NCI-H526 treated with DMSO at 0.1 percent for 48 hours (cell line): Measurements from ENCODE around the gene NIPSNAP2.
"Not testable (repeated sequence)": the region's sequence is repeated elsewhere in the genome, so short reads cannot be mapped to it uniquely, and the experiment has no call there.

Source experiments
- DNase-seq: peaks from one replicate; lab custom pipeline; 2025; lab: John Stamatoyannopoulos, UW

Gene NIPSNAP2

DNA sequence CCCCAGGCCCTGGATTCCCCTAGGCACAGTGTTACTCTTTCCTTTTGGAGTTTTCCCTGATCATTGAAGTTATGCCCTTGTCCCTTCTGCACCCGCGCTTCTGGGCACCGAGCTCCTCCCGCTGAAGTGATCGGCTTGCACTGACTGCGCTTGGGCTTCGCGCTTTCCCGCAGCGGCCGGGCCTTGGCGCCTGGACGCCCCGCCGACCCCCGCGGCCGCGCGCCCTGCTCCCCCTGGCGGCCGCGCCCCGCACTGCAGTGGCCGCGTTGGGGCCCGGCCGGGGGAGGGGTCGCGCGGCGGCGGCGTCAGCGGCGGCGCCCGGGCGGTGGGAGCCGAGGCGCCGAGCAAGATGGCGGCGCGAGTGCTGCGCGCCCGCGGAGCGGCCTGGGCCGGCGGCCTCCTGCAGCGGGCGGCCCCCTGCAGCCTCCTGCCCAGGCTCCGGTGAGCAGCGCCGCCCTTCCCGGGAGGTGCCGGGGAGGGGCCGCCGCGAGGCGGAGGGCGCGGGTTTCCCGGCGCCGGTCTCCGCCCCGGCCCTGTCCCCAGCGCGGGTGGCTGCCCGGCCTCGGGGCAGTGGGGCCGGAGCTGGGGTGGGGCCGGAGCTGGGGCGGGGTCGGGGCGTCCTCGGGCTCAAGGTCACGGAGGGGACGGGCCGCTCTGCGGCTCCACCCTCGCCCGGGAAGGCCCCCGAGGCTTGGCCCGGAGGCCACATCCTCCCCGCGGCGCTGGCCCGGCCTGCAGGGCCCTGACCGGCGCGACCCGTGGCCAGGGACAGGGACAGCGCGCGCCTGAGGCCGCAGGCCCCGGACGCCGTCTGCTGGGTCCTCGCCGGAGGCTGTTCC, at the start of gene NIPSNAP2:
TSS of gene NIPSNAP2 (plus strand) at position 325 of the 839 bp plus-strand sequence. CDS start at position 350, 25 bp downstream.
- DNase-seq: peak; percentile 46

DNA sequence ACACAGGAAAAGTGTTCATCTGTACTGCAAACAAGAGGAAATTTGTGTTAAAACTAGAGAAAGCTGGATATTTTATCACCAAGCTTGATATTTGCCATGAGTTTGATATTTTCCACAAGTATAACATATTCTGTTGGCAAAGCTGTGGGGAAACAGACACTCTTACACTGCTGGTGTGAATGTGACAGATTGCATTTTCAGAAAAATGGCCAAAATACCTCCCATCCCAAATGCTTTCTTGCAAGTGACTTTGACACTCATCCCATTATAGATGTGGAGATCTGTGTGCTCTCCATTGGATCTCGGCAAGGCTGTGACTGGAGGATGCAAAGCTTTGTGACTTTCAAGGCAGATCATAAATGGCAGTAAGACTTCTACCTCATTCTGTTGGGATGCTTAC, 46.6 kb upstream of the NIPSNAP2 start:
- no peak for DNase-seq

DNA sequence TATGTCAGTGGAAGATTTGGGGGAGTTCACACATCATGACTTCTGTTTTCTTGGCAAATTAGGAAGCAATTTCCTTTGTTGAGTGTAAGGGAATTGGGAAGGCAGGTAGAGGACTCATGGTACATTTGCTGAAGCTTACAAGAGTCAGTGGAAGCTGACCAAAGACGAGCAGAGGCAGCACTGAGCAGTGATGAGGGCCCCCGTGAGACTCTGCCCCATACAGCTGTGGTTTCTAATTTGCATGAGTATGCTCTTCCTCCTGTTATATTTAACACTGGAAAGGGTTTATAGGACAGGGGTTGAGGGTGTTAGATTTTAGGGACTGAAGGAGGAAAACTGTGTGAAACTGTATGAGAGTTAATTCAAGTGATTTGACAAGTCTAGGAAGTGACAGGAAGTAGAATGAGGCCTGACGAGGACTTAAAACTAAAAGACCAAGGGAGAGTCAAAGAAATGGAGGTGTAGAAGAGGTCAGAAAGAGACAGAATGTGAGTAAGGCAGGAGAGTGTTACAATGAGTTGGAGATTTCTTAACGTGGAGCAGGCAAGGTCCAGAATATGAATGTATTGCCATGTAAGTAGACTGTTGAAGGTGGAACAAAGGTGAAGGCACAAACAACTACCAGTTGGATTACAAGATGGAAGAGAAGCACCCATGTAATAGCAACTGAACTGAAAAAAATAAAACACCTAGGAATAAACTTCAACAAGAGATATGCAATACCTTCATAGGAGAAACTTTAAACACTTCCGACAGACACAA, 36.2 kb upstream of the NIPSNAP2 start:
- DNase-seq: no peak

DNA sequence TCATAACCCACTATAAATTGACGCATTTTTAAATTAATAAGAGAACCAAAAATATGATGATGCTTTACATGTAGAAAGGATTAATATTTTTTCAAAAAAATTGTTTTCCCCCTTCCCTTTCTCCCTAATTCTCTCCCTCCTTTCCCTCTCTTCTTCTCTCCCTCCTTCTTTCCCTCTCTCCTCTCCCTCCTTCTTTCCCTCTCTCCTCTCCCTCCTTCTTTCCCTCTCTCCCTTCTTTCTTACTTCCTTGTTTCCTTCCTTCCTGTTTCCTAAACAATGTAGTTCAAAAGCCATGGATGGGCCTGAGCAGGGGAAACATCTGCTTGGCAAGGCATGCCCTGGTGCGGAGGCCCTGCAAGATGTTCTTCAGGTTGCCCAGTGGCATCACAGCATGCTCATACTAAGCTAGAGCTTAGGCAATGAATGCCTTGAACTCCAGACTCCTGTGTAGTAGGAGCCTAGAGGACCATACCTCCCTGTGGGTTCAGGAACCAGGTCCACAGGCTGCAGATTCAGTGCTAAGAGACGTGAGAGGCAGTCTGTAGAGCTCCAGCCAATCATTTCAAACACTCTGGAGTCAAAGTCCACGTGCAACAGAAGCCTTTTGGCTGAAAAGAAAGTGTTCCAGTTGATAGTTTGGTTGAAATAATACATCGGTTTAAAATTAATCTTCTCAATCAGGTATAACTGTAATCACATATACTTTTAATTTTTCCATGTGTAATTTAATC, 32.8 kb upstream of the NIPSNAP2 start:
- no peak for DNase-seq

DNA sequence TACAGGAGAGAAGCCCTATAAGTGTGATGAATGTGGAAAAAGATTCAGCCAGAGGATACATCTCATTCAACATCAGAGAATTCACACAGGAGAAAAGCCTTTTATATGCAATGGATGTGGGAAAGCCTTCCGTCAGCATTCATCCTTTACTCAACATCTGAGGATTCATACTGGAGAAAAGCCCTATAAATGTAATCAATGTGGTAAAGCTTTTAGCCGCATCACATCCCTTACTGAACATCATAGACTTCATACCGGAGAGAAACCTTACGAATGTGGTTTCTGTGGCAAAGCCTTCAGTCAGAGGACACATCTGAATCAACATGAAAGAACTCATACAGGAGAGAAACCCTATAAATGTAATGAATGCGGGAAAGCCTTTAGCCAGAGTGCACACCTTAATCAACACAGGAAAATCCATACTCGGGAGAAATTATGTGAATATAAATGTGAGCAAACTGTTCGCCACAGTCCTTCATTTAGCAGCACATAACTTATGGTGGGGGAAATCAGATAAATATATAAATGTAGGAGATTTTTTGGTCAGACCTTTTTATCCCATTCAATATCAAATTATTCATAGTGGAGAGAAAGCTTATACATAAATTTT, 24.8 kb upstream of the NIPSNAP2 start:
- no peak for DNase-seq

DNA sequence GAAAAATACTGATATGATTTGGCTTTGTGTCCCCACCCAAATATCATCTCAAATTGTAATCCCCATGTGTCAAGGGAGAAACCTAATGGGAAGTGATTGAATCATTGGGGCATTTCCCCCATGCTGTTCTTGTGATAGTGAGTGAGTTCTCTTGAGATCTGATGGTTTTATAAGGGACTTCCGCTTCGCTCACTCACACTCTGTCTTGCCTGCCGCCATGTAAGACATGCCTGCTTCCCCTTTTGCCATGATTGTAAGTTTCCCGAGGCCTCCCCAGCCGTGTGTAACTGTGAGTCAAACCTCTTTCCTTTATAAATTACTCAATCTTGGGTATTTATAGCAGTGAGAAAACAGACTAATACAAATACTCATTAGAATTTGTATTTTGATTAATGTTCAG, 17.8 kb upstream of the NIPSNAP2 start:
- DNase-seq: no peak

DNA sequence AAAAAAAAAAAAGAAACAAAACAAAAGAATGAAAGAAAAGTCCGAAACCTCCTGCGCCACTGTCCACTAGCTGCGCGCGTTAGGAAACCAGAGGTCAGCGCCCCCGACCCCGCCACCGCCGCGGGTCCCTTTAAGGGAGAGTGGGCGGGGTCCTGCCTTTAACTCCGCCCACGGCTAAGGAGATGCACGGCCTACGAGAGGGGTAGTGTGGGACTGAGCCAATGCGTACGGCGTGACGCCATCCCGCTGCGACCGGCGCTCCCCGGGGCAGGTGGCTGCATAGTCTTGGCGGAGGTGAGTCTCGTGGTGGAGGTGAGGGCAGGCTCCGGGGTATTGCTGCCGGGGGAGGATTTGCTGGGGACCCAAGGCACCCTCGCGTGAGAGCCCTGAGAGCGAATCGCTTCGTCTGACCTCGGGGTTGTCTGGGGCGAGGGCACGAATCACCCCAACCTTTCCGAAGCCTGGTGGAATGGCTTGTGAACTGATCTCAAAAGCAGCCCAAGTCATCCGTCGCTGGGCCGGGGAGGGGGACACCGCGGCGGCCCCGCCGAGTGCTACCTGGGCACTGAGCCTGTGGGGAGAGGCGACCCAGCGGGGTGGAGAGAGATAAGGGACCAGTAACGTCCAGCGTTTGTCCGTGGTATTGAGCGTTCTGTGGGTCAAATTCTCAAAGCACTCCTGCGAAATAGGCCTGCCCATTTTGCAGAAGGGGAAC, 12.6 kb upstream of the NIPSNAP2 start, which contains the start of gene MRPS17:
TSS of gene MRPS17 (plus strand) at position 241 of the 715 bp plus-strand sequence. CDS start 1,319 bp downstream, outside the sequence.
- DNase-seq: peak; percentile 79

DNA sequence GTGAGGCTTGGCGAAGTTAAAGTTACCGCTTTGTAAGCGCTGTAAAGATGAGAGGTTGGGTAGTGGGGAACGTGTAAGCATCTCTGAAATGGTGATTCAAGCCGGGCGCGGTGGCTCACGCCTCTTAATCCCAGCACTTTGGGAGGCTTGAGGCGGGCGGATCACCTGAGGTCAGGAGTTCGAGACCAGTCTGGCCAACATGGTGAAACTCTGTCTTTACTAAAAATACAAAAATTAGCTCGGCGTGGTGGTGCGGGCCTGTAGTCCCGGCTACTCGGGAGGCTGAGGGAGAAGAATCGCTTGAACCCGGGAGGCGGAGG, 12.1 kb upstream of the NIPSNAP2 start:
- DNase-seq: not testable (repeated sequence)

DNA sequence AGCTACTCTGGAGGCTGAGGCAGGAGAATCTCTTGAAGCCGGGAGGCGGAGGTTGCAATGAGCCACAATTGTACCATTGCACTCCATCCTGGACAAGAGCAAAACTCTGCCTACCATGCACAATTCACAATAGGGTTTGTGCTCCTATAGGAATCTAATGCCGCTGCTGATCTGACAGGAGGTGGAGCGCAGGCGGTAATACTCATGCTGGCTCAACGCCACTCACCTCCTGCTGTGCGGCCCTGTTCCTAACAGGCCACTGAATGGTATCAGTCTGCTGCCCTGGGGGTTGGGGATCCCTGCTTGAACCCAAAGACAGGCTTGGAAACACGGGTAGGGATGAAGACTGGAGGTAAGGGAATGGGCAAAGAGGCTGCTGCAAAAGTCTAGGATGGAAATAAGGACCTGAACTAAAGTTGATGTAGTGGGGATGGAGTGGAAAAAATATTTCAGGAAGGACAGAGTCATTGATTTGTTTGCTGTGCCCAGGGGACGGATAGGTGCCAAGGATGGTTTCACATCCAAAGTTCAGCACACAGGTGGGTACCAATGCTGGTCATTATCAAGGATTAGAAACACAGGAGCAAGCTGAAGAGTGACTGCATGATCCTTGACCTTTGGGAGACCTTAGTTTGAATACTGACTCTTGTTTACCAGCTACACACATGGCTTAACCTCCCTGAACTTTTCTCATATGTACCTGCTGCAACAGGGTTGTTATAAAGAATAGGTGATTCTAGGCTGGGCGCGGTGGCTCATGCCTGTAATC, 10.5 kb upstream of the NIPSNAP2 start:
- DNase-seq: no peak

DNA sequence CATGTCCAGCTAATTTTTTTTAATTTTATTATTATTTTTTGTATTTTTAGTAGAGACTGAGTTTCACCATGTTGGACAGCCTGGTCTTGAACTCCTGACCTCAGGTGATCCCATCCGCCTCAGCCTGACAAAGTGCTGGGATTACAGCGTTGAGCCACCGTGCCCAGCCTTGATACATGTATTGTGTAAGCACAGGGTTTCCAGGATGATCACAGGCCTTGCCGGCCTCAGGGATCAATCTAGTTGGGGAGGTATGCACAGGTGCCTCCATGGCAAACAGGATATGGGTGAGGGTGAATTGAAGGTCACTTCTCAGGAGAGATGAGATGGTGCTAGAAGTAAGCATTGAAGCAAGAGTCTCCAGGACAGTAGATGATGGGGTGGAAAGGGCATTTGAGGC, 7.2 kb upstream of the NIPSNAP2 start:
- DNase-seq: no peak

DNA sequence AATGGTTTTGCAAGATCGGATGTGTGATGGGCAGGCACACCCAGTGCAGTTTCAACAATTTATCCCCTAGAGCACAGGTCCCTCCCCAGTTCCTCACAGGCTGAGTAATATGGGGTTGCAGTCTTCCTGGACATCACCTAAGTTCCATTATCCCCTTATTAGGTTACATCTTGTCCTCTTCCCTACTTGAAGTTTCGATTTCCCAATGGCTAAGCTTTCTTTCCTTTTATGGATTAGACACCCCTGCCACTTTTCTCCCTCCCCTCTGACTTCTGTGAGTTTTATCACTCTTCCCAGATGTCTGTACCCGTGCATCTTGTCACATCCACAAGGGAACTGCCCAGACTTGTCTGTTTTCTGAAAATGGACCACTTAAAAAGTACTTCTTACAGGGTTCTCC, 2.4 kb upstream of the NIPSNAP2 start:
- no peak for DNase-seq

DNA sequence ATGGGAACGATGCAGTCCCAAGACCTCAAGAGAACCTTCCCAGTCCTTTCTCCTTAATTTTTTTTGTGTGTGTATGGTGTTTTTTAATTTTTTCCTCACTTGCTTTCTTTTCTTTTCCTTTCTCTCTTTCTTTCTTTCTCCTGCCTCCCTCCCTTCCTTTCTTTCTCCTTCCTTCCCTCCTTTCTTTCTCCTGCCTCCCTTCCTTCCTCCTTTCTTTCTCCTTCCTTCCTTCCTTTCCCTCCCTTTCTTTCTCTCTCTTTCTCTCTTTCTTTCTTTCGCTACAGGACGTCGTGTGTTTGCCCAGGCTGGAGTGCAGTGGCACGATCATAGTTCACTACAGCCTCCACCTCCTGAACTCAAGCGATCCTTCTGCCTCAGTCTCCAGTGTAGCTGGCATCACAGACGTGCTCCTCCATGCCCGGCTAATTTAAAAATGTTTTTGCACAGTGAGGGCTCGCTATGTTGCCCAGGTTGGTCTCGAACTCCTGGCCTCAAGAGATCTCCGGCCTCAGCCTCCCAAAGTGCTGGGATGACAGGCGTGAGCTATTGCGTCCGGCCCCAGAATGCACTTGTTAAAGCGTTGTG, 709 bp upstream of the NIPSNAP2 start:
- no peak for DNase-seq

DNA sequence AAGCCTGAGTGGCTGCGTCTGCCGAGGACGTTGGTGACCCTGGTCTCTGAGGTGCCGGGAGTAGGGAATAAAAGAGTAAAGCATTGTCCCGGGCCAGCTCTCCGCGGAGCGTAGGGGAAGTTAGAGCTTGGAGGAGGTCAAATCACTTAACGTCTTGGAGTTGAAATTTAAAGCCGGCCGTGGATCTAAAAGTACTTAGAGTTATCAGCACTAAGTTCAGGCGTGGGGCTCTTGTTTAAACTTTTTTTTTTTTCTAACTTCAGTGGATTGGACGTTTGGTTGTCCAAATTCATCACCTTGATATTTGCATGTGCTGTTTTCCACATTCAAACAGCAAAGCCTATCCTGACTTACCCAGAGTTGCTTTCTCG, 700 bp downstream of the NIPSNAP2 start:
- peak; percentile 25 for DNase-seq

DNA sequence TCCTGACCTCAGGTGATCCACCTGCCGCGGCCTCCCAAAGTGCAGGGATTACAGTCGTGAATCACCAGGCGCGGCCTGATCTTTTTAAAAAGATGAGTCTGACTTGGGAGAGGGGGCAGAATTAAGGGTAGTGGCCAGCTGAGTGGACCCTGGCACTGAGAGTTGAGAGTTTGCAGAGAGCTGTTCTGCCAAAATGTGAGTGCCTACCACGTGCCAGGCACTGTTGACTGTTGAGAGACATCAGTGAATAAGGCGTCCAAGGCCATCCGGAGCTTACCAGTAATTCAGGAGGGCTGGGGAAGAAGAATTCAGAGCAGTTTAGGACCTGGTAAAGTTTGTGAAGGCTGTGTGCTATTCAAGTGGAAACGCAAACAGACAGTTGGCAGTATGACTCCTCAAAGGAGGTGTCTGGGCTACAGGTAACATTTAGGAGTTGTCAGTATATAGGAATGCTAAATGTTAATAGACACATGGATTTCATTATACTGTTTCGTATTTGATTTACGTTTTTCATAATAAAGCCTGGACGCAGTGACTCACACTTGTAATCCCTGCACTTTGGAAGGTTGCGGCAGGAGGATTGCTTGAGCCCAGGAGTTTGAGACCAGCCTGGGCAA, 1.5 kb downstream of the NIPSNAP2 start:
- DNase-seq: no peak

DNA sequence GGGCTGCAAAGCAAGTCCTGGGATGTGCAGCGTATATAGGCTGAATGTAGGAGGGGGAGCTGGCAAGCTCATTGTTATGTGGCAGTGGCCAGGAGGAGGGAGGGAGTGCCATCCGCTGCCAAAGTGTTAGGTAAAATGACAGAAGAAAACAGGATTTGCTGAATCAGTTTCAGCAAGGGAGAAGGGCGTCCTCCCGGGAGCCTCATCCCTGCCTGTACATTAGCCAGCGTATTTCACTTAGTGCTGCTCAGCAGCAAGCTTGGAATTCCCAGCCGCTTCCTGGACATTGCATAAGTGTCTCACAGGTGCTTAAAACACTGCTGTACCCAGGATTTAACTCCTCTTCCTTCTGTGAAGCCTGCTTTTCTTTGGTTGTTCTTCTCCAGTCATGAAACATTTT, 2.5 kb downstream of the NIPSNAP2 start:
- no peak for DNase-seq

DNA sequence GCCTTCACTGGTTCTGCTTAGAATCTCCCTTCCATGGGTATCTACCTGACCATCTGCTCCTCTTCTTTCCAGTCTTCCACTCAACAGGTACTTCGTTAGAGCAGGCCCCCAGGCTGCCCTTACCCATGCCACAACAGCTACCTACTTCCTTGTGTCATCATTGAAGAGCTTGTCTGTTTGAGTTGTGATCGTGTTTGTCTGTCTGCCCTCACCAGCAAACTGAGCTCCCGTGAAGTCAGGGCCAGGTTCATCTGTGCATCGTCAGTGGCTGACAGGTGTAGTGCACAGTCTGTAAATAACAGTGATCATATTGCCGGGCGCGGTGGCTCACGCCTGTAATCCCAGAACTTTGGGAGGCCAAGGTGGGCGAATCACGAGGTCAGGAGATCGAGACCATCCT, 5.0 kb downstream of the NIPSNAP2 start:
- no peak for DNase-seq

DNA sequence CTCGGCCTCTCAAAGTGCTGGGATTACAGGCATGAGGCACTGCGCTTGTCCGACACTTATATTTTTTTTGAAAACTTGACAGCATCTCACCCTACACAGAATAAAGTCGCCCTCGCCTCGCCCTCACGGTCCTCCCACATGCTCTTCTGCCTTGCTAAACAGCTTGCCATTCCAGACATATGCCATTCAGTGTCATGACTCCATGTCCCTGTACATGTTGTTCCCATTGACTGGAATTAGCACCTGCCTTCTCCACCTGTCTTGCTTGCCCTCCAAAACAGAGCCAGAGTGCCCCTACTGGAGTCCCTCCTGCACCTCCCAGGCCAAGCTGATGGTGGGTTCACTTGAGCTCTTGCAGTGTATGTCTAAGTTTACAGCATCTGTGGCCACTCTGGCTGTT, 6.2 kb downstream of the NIPSNAP2 start:
- DNase-seq: no peak

DNA sequence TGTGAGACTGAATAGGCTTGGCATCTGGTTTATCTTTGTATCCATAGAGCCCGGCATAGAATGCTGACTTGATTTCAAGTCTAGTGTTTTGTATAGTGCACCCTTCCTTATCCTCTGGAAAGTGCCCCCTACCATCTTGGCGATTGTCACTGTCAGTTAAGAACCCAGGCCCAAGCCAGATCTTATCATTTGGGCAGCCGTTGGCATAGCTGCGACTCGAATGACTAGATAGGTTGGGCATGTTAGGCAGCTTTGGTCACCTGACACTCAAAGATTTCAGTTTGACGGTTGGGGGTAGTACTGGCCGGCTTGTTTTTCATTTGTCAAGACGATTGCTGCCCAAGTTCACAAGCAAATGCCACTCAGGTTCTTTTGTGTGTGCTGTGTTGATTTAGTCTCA, 6.6 kb downstream of the NIPSNAP2 start:
- peak; percentile 62 for DNase-seq

DNA sequence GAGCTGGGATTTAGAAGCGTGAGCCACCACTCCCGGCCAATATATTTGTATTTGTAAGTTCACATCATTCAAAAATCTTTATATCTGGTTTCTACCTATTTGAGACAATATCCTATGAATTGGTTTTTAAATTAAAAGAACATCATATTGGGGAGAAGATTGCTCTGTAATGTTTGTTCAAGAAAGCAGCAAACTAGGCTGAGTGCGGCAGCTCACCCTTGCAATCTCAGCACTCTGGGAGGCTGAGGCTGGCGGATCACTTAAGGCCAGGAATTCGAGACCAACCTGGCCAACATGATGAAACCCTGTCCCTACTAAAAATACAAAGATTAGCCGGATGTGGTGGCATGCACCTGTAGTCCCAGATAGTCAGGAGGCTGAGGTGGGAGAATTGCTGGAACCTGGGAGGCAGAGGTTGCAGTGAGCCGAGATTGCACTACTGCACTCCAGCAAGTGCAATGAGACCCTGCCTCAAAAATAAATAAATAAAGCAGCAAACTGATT, 9.4 kb downstream of the NIPSNAP2 start:
- DNase-seq: no peak
